Urinary bladder (tissue), 4 donors: ENCODE measurements around the gene ARHGAP20. TPM values are rescaled to one million over a fixed set of nuclear protein-coding genes. Genes with fewer than 3 reads are reported as not detected.
"Not testable (repeated sequence)": the region's sequence is repeated elsewhere in the genome, so short reads cannot be mapped to it uniquely, and the experiment has no call there.

Source experiments
- DNase-seq: peaks from one replicate; pipeline ENCODE4 v3.0.0-alpha.2; 2015; ENCODE audit errors: extremely low spot score
- H3K27ac ChIP-seq: one replicate; pipeline ENCODE4 v1.5.1; 2013; ENCODE audit warnings: low read depth, mild to moderate bottlenecking, moderate library complexity
- H3K36me3 ChIP-seq: one replicate; pipeline ENCODE4 v1.6.1; 2013; ENCODE audit warnings: mild to moderate bottlenecking, moderate library complexity; ENCODE audit not compliant: insufficient read depth
- H3K4me1 ChIP-seq: one replicate; pipeline ENCODE4 v1.6.1; 2013; ENCODE audit warnings: mild to moderate bottlenecking, moderate library complexity; ENCODE audit not compliant: insufficient read depth
- H3K4me3 ChIP-seq: one replicate; pipeline ENCODE4 v1.5.1; 2013; ENCODE audit warnings: low read depth, low read length
- WGBS: extraction: QIAGEN DNeasy Blood & Tissue Kit; methylation state at CpG from one replicate; pipeline ENCODE4 v1.1.7; 2013; 5-methylcytosine and 5-hydroxymethylcytosine counted together
- polyA plus RNA-seq: library from polyadenylated mRNA; stranded (reverse); fragments of 200-250 nt; gene quantifications from one replicate; pipeline ENCODE4 v1.2.3, GENCODE V29; 2013
- total RNA-seq: library from RNA; depleted of rRNA; stranded (reverse); fragments of >200 nt; gene quantifications from one replicate; pipeline ENCODE4 v1.2.3, GENCODE V29; 2014
- donor health status: healthy with polysubstance abuse.
- donor health status: healthy.

ARHGAP20 gene
- total and polyA plus RNA-seq, 2 donors, result 5.7 to 23.0 TPM

- Histone ChIP-seq H3K4me1 (no peaks in the 10 kb centered on the region), H3K27ac (no peak overlapping the region), H3K36me3 (no peaks in the 10 kb centered on the region), H3K4me3 (no peak overlapping the region)
- no peak for DNase-seq
- 88% methylated on average over 5 of the region's 5 CpGs for WGBS
Measured at GRCh38 chr11:110704210-110704864, 7.9 kb downstream of the ARHGAP20 start.

DNA sequence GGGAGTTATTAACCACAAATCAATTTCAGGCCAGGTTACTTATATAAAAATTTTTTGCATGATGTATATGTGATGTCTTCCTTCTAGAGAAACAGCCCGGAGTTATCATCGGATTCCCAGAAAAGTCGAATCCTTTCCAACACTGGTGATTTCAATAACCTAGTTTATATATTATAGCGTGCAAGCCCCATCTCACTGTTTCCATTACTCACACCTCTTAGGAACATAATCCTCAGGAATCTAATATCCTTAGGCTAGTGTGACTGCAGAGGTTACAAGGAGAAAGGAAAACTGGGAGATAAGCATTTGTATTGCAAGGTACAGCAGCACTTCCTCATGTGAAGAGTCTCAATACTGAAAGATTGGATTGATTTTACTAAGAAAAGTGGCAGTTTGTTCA lies 20.3 kb downstream of the ARHGAP20 start:
- no peak for DNase-seq
- H3K4me3 ChIP-seq, result no peak overlapping the region
- H3K36me3 ChIP-seq, result no peaks in the 10 kb centered on the region
- no peaks in the 10 kb centered on the region for H3K4me1 ChIP-seq
- H3K27ac ChIP-seq, result no peak overlapping the region
- 69% methylated on average over 4 of the region's 4 CpGs for WGBS

GRCh38 chr11:110689306-110689705 lies 22.9 kb downstream of the ARHGAP20 start:
- no peak for DNase-seq
- Histone ChIP-seq H3K4me3 (no peak overlapping the region), H3K36me3 (no peaks in the 10 kb centered on the region), H3K27ac (no peak overlapping the region), H3K4me1 (no peaks in the 10 kb centered on the region)
- 90% methylated on average over 4 of the region's 4 CpGs for WGBS

GRCh38 chr11:110679323-110679975 lies 32.8 kb downstream of the ARHGAP20 start:
- Histone ChIP-seq H3K4me1 (no peaks in the 10 kb centered on the region), H3K27ac (no peak overlapping the region), H3K36me3 (no peaks in the 10 kb centered on the region), H3K4me3 (no peak overlapping the region)
- DNase-seq, result no peak
- 71% methylated on average over 2 of the region's 2 CpGs for WGBS

- H3K4me3 ChIP-seq, result no peak overlapping the region
- no peaks in the 10 kb centered on the region for H3K36me3 ChIP-seq
- WGBS, result 95% methylated on average over 2 of the region's 2 CpGs
- DNase-seq, result no peak
- H3K4me1 ChIP-seq, result no peaks in the 10 kb centered on the region
- no peak overlapping the region for H3K27ac ChIP-seq
Measured at GRCh38 chr11:110675548-110675947, 36.7 kb downstream of the ARHGAP20 start.

- Histone ChIP-seq H3K36me3 (no peaks in the 10 kb centered on the region), H3K27ac (no peak overlapping the region), H3K4me3 (no peak overlapping the region), H3K4me1 (no peaks in the 10 kb centered on the region)
- 95% methylated on average over 7 of the region's 7 CpGs for WGBS
- DNase-seq, result no peak
Measured at GRCh38 chr11:110665689-110666465, 46.4 kb downstream of the ARHGAP20 start.

- no peak for DNase-seq
- H3K27ac ChIP-seq, result no peak overlapping the region
- no peaks in the 10 kb centered on the region for H3K4me1 ChIP-seq
- no peaks in the 10 kb centered on the region for H3K36me3 ChIP-seq
- no peak overlapping the region for H3K4me3 ChIP-seq
- WGBS, result 81% methylated on average over 3 of the region's 3 CpGs
Measured at GRCh38 chr11:110655967-110656366, 56.3 kb downstream of the ARHGAP20 start.

GRCh38 chr11:110654456-110654855 lies 57.8 kb downstream of the ARHGAP20 start:
- DNase-seq, result no peak
- H3K27ac ChIP-seq, result no peak overlapping the region
- no peaks in the 10 kb centered on the region for H3K4me1 ChIP-seq
- no peaks in the 10 kb centered on the region for H3K36me3 ChIP-seq
- WGBS, result 82% methylated on average over 3 of the region's 3 CpGs
- no peak overlapping the region for H3K4me3 ChIP-seq

- Histone ChIP-seq H3K4me3 (no peak overlapping the region), H3K36me3 (no peaks in the 10 kb centered on the region), H3K27ac (no peak overlapping the region), H3K4me1 (no peaks in the 10 kb centered on the region)
- no peak for DNase-seq
- 97% methylated on average over 2 of the region's 2 CpGs for WGBS
Measured at GRCh38 chr11:110645253-110645652, 67.0 kb downstream of the ARHGAP20 start.

- DNase-seq, result no peak
- no peak overlapping the region for H3K27ac ChIP-seq
- no peak overlapping the region for H3K4me3 ChIP-seq
- H3K36me3 ChIP-seq, result no peaks in the 10 kb centered on the region
- no peaks in the 10 kb centered on the region for H3K4me1 ChIP-seq
Measured at GRCh38 chr11:110634370-110634769, 77.9 kb downstream of the ARHGAP20 start.

- H3K27ac ChIP-seq, result no peak overlapping the region
- DNase-seq, result no peak
- no peaks in the 10 kb centered on the region for H3K4me1 ChIP-seq
- no peak overlapping the region for H3K4me3 ChIP-seq
- H3K36me3 ChIP-seq, result no peaks in the 10 kb centered on the region
Measured at GRCh38 chr11:110631551-110631950, 80.7 kb downstream of the ARHGAP20 start.

- WGBS, result 49% methylated on average over 4 of the region's 4 CpGs
- H3K36me3 ChIP-seq, result no peaks in the 10 kb centered on the region
- no peak overlapping the region for H3K4me3 ChIP-seq
- no peaks in the 10 kb centered on the region for H3K4me1 ChIP-seq
- H3K27ac ChIP-seq, result no peak overlapping the region
- no peak for DNase-seq
Measured at GRCh38 chr11:110629594-110629993, 82.6 kb downstream of the ARHGAP20 start.

GRCh38 chr11:110621826-110622225 lies 90.4 kb downstream of the ARHGAP20 start:
- 42% methylated on average over 2 of the region's 2 CpGs for WGBS
- H3K4me3 ChIP-seq, result no peak overlapping the region

DNA sequence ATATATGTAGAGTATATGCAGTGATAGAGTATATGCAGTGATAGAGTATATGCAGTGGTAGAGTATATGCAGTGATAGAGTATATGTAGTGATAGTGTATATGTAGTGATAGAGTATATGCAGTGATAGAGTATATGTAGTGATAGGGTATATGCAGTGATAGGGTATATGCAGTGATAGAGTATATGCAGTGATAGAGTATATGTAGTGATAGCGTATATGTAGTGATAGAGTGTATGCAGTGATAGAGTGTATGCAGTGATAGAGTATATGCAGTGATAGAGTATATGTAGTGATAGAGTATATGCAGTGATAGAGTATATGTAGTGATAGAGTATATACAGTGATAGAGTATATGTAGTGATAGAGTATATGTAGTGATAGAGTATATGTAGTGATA lies 92.9 kb downstream of the ARHGAP20 start:
- H3K4me1 ChIP-seq, DNase-seq, H3K36me3 ChIP-seq, H3K4me3 ChIP-seq, H3K27ac ChIP-seq: not testable (repeated sequence)
- WGBS, result 97% methylated on average over 1 of the region's 1 CpG

More at GRCh38 chr11:110621826-110622225, 90.4 kb downstream of the ARHGAP20 start:
- H3K27ac ChIP-seq, result no peak overlapping the region
- DNase-seq, result no peak
- H3K4me1 ChIP-seq, result no peaks in the 10 kb centered on the region
- H3K36me3 ChIP-seq, result no peaks in the 10 kb centered on the region
